NOMO-1 treated with DMSO at 0.1 percent for 48 hours (cell line): ENCODE results near the gene ZNF333.

ENCODE experiments used
- DNase-seq: peaks from one replicate; lab custom pipeline; 2025; ENCODE audit not compliant: unreplicated experiment; lab: John Stamatoyannopoulos, UW

Gene ZNF333

GRCh38 chr19:14689598-14690503, at the start of gene ZNF333:
Gene ZNF333, plus strand, starts transcription at chr19:14690048. Its CDS starts 3,444 bp downstream, at chr19:14693492.
- DNase-seq = peak; percentile 89

GRCh38 chr19:14648506-14648905, 41.3 kb upstream of the ZNF333 start:
- DNase-seq = no peak

- DNase-seq = no peak
Observed at GRCh38 chr19:14649020-14649419, 40.8 kb upstream of the ZNF333 start.

DNA sequence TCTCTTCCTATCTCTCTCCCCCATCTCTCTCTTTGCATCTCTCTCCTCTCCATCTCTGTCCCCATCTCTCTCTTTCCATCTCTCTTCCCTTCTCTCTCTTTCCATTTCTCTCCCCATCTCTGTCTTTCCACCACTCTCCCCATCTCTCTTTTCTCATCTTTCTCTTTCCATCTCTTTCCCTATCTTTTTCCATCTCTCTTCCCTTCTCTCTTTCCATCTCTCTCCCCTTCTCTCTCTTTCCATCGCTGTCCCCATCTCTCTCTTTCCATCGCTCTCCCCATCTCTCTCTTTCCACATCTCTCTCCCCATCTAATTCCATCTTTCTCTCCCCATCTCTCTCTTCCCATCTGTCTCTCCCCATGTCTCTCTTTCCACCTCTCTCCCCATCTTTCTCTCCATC, 39.7 kb upstream of the ZNF333 start:
- no peak for DNase-seq

DNA sequence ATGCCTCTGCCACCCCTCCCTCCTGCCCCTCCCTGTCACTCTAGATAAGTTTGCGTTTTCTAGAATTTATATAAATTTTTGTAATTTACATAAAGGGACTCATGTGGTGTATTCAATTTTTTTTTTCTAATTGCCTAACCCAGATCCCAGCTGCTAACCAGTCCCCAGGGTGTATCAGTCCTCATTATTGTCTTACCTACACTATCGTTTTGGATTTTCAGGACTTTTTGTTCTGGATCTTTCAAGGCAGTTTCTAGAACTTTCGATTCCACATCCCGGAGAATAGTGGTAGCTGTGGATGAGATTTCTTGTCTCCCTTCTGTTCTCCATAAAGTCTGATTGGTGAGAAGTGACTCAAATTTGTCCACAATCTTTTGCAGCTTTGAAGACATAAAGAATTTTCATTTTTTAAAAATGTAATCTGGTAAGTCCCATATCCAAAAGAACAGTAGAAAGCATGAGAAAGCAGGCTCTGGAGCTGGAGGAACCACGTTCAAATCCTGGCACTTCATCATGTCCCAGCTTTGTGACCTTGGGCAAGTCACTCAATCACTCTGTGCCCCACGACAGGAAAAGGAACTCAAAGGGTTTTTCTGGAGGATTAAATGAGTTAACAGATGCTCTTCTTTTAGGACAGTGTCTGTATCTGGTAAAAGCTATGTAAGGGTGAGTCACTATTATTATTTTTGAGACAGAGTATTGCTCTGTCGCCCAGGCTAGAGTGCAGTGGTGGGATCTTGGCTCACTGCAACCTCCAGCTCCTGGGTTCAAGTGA, 34.9 kb upstream of the ZNF333 start:
- DNase-seq = no peak

DNA sequence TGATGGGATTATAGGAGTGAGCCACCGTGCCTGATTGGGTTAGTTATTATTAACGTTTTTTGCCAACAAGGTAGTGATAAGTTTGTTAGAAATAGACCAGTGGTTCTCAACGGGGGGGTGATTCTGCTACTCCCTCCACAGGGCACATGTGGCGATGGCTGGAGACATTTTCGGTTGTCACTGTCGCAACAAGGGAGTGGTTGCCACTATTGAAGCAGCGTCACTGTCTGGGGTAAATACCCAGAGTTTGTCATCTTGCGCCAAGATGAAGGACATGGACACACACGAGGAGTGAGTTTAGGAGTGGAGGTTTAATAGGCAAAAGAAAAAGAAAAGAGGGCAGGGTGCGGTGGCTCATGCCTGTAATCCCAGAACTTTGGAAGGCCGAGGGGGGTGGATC, 34.1 kb upstream of the ZNF333 start:
- peak; percentile 11 for DNase-seq

DNA sequence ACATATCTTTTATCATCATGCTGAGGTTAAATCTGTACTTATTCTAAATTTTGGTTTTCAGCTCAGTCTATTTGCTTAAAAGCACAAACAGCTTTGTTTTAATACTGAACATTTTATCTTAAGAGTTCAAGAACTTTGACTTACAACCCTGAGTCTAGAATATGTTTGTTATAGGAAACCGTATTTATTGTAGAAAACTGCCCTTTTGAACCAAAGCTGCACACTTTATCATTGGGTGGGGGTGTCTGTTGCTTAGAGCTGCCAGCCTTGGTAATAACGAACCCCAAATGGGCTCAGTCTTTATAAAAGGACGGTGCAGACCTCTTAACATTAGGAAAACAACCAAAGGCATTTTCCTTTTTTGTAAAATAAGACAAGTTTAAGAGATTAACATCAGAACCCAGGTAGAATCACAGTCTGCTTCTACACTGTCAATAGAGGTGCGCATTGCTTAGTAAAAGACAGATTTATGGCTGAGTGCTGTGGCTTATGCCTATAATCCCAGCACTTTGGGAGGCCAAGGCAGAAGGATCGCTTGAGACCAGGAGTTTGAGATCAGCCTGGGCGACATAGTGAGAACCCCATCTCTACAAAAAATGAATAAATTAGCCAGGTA, 29.9 kb upstream of the ZNF333 start:
- DNase-seq = no peak

GRCh38 chr19:14661372-14661924, 28.4 kb upstream of the ZNF333 start:
- peak; percentile 68 for DNase-seq

- no peak for DNase-seq
Observed at GRCh38 chr19:14669940-14670339, 19.9 kb upstream of the ZNF333 start.

GRCh38 chr19:14670408-14670807, 19.4 kb upstream of the ZNF333 start:
- no peak for DNase-seq

- peak; percentile 79 for DNase-seq
Observed at GRCh38 chr19:14672188-14672872, 17.5 kb upstream of the ZNF333 start.

DNA sequence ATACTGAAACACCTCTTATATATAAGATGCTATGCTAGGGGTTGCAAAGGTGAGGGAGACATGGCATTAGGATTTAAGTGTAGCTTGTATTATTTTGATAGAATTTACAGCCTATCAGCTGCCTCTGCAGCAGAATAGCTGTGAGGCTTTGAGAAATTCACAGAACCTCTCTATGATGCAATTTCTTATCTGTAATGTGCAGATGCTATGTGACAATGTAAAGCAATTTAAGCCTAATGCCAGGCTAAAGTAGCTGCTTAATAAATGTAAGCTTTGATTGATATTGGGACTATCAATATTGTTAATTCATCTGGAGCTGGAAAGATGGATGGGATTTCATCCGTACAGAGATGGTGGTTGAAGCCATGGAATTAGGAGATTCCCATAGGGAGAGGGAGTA, 16.8 kb upstream of the ZNF333 start:
- DNase-seq = peak; percentile 26

DNA sequence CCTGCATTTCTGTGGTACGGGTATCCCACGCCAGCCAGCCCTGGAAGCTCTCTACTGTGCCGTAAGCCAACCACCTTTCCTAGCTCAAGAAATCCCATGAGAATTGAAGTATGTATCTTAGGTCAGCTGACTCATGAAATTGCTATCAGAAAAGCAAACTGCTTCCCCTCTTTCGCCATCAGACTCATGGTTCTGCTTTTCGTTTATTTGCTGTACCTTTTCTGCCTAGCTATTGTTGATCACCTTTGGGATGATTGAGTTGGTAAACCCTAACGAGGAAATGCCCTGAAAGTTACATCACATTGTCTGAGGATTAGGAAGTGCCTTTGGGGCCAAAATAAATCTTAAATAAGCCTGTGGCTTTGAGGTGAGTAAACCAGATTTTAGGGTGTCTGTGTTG, 15.1 kb upstream of the ZNF333 start, which contains the start of gene ADGRE3:
ADGRE3 (minus strand) TSS at position 81 of the 400 bp plus-strand sequence; CDS start at position 7, 74 bp downstream.
- DNase-seq = peak; percentile 91

GRCh38 chr19:14676762-14677161, 13.1 kb upstream of the ZNF333 start:
- DNase-seq = no peak

- no peak for DNase-seq
Observed at GRCh38 chr19:14677464-14677863, 12.4 kb upstream of the ZNF333 start.

GRCh38 chr19:14678199-14678598, 11.6 kb upstream of the ZNF333 start:
- DNase-seq = no peak

- DNase-seq = no peak
Observed at GRCh38 chr19:14682084-14682483, 7.8 kb upstream of the ZNF333 start.

- peak; percentile 96 for DNase-seq
Observed at GRCh38 chr19:14683439-14683838, 6.4 kb upstream of the ZNF333 start.

- DNase-seq = peak; percentile 32
Observed at GRCh38 chr19:14686411-14686810, 3.4 kb upstream of the ZNF333 start.

DNA sequence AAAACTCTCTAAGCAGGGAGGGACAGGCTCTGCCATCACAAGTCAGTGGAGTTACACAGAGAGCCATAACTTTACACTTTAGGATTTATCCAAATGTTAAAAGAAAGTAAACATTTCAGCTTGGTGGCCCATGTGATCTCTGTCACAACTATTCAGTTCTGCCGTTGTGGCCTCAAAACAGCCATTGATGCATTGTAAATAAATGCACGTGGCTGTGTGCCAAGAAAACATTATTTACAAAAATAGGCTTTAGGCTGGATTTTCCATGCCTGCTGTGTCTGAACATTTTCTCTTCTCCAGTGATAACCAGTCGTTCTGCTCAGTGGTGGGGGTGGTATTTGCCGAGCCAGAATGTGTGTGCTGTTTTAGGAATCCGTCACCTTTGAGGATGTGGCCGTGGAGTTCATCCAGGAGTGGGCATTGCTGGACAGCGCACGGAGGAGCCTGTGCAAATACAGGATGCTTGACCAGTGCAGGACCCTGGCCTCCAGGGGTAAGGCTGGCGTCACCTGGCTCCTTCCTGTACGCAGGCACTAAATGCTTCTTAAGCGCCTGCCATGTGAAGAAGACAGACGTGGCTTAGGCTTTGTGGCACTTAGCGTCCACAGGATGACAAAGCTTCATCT, 4.9 kb downstream of the ZNF333 start:
- DNase-seq = no peak
